ENCODE data around the gene THSD1. TPM values are rescaled to one million over a fixed set of nuclear protein-coding genes. Genes with fewer than 3 reads are reported as not detected.
"Not testable (repeated sequence)": the region's sequence is repeated elsewhere in the genome, so short reads cannot be mapped to it uniquely, and the experiment has no call there.

Gene THSD1
- total and polyA plus RNA-seq, 2 donors (not counting 1 experiment from before 2014, with no cell fraction given), result 0.34 to 0.58 TPM

DNA sequence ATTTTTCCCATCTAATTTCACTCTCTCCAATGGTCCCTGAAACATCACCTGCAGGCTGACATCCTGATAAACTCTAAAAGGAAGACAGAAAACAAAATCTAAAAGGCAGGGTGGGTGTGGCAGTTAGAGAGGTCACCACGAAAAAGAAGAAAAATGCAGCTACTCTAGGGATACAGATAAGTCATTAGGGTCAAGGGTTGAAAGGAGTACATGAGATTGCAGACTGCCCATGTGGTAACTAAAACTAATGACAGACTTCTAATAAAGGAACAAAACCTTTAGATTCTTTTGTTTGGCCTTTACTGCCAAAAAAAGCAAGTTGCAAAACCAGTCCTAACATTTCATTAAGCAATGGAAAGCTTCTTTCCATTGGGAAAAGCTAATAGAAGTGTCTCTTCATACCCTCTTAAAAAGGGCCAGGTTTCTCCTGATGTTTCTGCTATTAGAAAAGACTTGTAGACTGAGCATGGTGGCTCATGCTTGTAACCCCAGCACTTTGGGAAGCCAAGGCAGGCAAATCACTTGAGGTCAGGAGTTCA is 31.0 kb downstream of the THSD1 start:
- no peaks in the 10 kb centered on the region for H3K27me3 Mint-ChIP-seq
- Histone ChIP-seq H4K20me1 (ENCODE audit: control insufficient read depth, insufficient read depth, low read length, poor library complexity, severe bottlenecking) (no peaks in the 10 kb centered on the region), H3K4me2 (replicated peaks; ENCODE audit: low read depth, low read length, poor library complexity, severe bottlenecking) (no peak overlapping the region), H3K36me3 (replicated peaks in 1 of 2; ENCODE audit: control extremely low read depth in 1 of 2, control insufficient read depth in 1 of 2, extremely low read depth in 1 of 2, insufficient read depth in 2 of 2, low read length in 1 of 2) (no peaks in the 10 kb centered on the region), H3K9me3 (ENCODE audit: control extremely low read depth in 1 of 3, control insufficient read depth in 2 of 3, insufficient read depth in 1 of 3, low read length in 2 of 3) (no peaks in the 10 kb centered on the region), H3K4me3 (ENCODE audit: control extremely low read depth in 1 of 5, extremely low read depth in 1 of 5, insufficient read depth in 1 of 5, low read depth in 2 of 5, low read length in 4 of 5) (no peak overlapping the region), H3K27me3 (replicated peaks in 1 of 4; ENCODE audit: control extremely low read depth in 1 of 4, control insufficient read depth in 3 of 4, insufficient read depth in 4 of 4, low read length in 3 of 4) (no peaks in the 10 kb centered on the region), H2AFZ (ENCODE audit: insufficient read depth, low read depth, low read length, poor library complexity, severe bottlenecking) (no peak overlapping the region), H3K27ac (ENCODE audit: low read length in 2 of 2) (no peak overlapping the region), H3K4me1 (ENCODE audit: control insufficient read depth in 2 of 2, insufficient read depth in 2 of 2, low read length in 2 of 2) (no peaks in the 10 kb centered on the region), H3K79me2 (ENCODE audit: control insufficient read depth, insufficient read depth, low read length) (no peaks in the 10 kb centered on the region), H3K9ac (ENCODE audit: low read length) (no peak overlapping the region)
- TF ChIP-seq EZH2 (IDR thresholded peaks at IDR 0.05; ENCODE audit: borderline replicate concordance, insufficient read depth, low read depth, low read length, poor library complexity, severe bottlenecking), result no peak
- TF ChIP-seq, protein P1, sequence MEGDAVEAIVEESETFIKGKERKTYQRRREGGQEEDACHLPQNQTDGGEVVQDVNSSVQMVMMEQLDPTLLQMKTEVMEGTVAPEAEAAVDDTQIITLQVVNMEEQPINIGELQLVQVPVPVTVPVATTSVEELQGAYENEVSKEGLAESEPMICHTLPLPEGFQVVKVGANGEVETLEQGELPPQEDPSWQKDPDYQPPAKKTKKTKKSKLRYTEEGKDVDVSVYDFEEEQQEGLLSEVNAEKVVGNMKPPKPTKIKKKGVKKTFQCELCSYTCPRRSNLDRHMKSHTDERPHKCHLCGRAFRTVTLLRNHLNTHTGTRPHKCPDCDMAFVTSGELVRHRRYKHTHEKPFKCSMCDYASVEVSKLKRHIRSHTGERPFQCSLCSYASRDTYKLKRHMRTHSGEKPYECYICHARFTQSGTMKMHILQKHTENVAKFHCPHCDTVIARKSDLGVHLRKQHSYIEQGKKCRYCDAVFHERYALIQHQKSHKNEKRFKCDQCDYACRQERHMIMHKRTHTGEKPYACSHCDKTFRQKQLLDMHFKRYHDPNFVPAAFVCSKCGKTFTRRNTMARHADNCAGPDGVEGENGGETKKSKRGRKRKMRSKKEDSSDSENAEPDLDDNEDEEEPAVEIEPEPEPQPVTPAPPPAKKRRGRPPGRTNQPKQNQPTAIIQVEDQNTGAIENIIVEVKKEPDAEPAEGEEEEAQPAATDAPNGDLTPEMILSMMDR (IDR thresholded peaks at IDR 0.05), result no peak
- WGBS (ENCODE audit: insufficient coverage), result 60% methylated on average over 1 of the region's 1 CpG
- no peak overlapping the region for H3K27ac Mint-ChIP-seq
- ATAC-seq (ENCODE audit: low read depth) (no peak), DNase-seq (no peak)
- no peaks in the 10 kb centered on the region for H3K9me3 Mint-ChIP-seq (ENCODE audit: insufficient read depth)
- no peaks in the 10 kb centered on the region for H3K4me1 Mint-ChIP-seq
- POLR2A ChIA-PET, result no interaction called here
- H3K4me3 Mint-ChIP-seq, result no peak overlapping the region
- intact Hi-C loops (cut with micrococcal nuclease), result no loop called here
- CTCF ChIA-PET, result interaction anchor here (1.4 kb wide), 1 partner anchor 9 kb away, joined by 4 read pairs; no protein-coding TSS in a partner anchor

DNA sequence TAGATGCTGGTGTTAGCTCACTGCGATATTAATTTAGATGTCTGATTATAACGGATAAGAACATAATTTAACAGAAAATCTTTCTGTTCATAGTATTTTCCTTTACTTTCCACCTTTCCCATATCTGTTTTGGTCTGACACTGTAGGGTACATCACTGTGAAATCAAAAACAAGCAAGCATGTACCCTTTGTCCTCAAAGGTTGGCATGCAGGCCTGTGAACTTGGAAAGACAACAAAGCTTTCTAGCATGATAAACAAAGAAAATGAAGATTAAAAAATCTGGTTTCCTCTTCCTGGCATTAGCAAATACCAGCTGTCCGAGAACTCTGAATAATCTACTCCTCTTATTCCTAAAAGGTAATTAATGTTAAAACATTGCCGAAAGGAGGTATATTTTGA is 31.6 kb downstream of the THSD1 start:
- H3K4me1 Mint-ChIP-seq, result no peaks in the 10 kb centered on the region
- no peaks in the 10 kb centered on the region for H3K9me3 ChIP-seq (ENCODE audit: control extremely low read depth in 1 of 3, control insufficient read depth in 2 of 3, insufficient read depth in 1 of 3, low read length in 2 of 3)
- H3K9ac ChIP-seq (ENCODE audit: low read length), result no peak overlapping the region
- ATAC-seq (ENCODE audit: low read depth) (no peak), DNase-seq (no peak)
- H3K79me2 ChIP-seq (ENCODE audit: control insufficient read depth, insufficient read depth, low read length), result no peaks in the 10 kb centered on the region
- H3K4me1 ChIP-seq (ENCODE audit: control insufficient read depth in 2 of 2, insufficient read depth in 2 of 2, low read length in 2 of 2), result no peaks in the 10 kb centered on the region
- H3K4me3 Mint-ChIP-seq, result no peak overlapping the region
- H2AFZ ChIP-seq (ENCODE audit: insufficient read depth, low read depth, low read length, poor library complexity, severe bottlenecking), result no peak overlapping the region
- POLR2A ChIA-PET, result no interaction called here
- H3K27ac ChIP-seq (ENCODE audit: low read length in 2 of 2), result no peak overlapping the region
- CTCF ChIA-PET, result no interaction called here
- H3K27me3 Mint-ChIP-seq, result no peaks in the 10 kb centered on the region
- H3K4me2 ChIP-seq (replicated peaks; ENCODE audit: low read depth, low read length, poor library complexity, severe bottlenecking), result no peak overlapping the region
- no peaks in the 10 kb centered on the region for H3K9me3 Mint-ChIP-seq (ENCODE audit: insufficient read depth)
- H4K20me1 ChIP-seq (ENCODE audit: control insufficient read depth, insufficient read depth, low read length, poor library complexity, severe bottlenecking), result no peaks in the 10 kb centered on the region
- no CpG with 5 or more reads among the region's 4 CpGs for WGBS (ENCODE audit: insufficient coverage)
- TF ChIP-seq EZH2 (IDR thresholded peaks at IDR 0.05; ENCODE audit: borderline replicate concordance, insufficient read depth, low read depth, low read length, poor library complexity, severe bottlenecking), result no peak
- TF ChIP-seq, protein P1 (IDR thresholded peaks at IDR 0.05), result no peak
- no peak overlapping the region for H3K27ac Mint-ChIP-seq
- H3K36me3 ChIP-seq (replicated peaks in 1 of 2; ENCODE audit: control extremely low read depth in 1 of 2, control insufficient read depth in 1 of 2, extremely low read depth in 1 of 2, insufficient read depth in 2 of 2, low read length in 1 of 2), result no peaks in the 10 kb centered on the region
- intact Hi-C loops (cut with micrococcal nuclease), result no loop called here
- H3K4me3 ChIP-seq (ENCODE audit: control extremely low read depth in 1 of 5, extremely low read depth in 1 of 5, insufficient read depth in 1 of 5, low read depth in 2 of 5, low read length in 4 of 5), result no peak overlapping the region
- no peaks in the 10 kb centered on the region for H3K27me3 ChIP-seq (replicated peaks in 1 of 4; ENCODE audit: control extremely low read depth in 1 of 4, control insufficient read depth in 3 of 4, insufficient read depth in 4 of 4, low read length in 3 of 4)

DNA sequence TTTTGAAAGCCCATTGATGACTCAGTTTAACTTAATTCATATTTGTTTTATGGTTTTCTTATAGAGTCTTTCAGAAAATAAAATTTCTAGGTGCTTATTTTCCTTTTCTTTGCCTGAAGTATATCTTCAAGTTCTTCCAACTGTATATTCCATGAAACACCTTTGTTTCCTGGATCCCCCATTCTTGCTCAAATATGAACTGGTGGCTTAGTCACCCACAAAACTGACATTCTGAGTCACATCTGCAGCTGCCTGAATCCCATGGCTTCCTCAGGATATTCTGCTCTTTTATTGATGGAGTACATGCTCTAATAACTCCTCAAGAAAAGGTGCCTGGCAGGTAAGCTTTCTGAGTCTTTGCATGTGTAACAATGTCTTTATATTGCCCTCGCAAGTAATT is 32.7 kb downstream of the THSD1 start:
- ATAC-seq (ENCODE audit: low read depth); intact Hi-C loops (cut with micrococcal nuclease): not testable (repeated sequence)
- WGBS (ENCODE audit: insufficient coverage), result no CpG with 5 or more reads among the region's 1 CpG

More for the DNA sequence above, 32.7 kb downstream of the THSD1 start:
- H3K27ac Mint-ChIP-seq; CTCF ChIA-PET; H3K9me3 ChIP-seq (ENCODE audit: control extremely low read depth in 1 of 3, control insufficient read depth in 2 of 3, insufficient read depth in 1 of 3, low read length in 2 of 3); H4K20me1 ChIP-seq (ENCODE audit: control insufficient read depth, insufficient read depth, low read length, poor library complexity, severe bottlenecking); H3K4me3 Mint-ChIP-seq; H3K27me3 Mint-ChIP-seq; POLR2A ChIA-PET; H3K79me2 ChIP-seq (ENCODE audit: control insufficient read depth, insufficient read depth, low read length); H3K4me3 ChIP-seq (ENCODE audit: control extremely low read depth in 1 of 5, extremely low read depth in 1 of 5, insufficient read depth in 1 of 5, low read depth in 2 of 5, low read length in 4 of 5); H3K9me3 Mint-ChIP-seq (ENCODE audit: insufficient read depth); H3K4me2 ChIP-seq (replicated peaks; ENCODE audit: low read depth, low read length, poor library complexity, severe bottlenecking); H3K36me3 ChIP-seq (replicated peaks in 1 of 2; ENCODE audit: control extremely low read depth in 1 of 2, control insufficient read depth in 1 of 2, extremely low read depth in 1 of 2, insufficient read depth in 2 of 2, low read length in 1 of 2); H3K4me1 Mint-ChIP-seq; H3K27ac ChIP-seq (ENCODE audit: low read length in 2 of 2); H3K27me3 ChIP-seq (replicated peaks in 1 of 4; ENCODE audit: control extremely low read depth in 1 of 4, control insufficient read depth in 3 of 4, insufficient read depth in 4 of 4, low read length in 3 of 4); H2AFZ ChIP-seq (ENCODE audit: insufficient read depth, low read depth, low read length, poor library complexity, severe bottlenecking); DNase-seq; H3K4me1 ChIP-seq (ENCODE audit: control insufficient read depth in 2 of 2, insufficient read depth in 2 of 2, low read length in 2 of 2); H3K9ac ChIP-seq (ENCODE audit: low read length): not testable (repeated sequence)

Data from B cell (primary cell).